TTC549 (cell line): ENCODE results near the gene ITGA1.

ENCODE experiments used
- FAIRE-seq: peaks from 2 replicates; lab custom pipeline; 2012; peaks lifted over from hg19 to GRCh38; lab: Jason Lieb, UNC

Gene ITGA1

DNA sequence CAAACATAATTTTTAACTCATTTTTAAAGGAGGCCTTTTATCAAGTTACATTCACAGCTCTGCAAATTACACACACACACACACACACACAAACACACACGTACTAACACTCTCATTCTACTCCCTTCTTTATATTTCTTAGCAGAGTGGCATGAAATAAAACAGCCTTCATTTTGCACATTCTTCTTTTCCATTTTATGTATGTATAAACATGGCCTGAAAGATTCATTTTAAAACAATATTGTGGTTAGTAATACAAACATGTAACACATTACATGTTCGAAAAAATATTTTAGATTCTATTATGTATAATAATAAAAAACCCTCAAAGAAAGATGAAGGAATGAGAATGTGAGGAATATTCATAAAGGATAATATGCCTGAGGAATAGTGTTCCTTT lies 115.4 kb downstream of the ITGA1 start:
- FAIRE-seq = no peak

DNA sequence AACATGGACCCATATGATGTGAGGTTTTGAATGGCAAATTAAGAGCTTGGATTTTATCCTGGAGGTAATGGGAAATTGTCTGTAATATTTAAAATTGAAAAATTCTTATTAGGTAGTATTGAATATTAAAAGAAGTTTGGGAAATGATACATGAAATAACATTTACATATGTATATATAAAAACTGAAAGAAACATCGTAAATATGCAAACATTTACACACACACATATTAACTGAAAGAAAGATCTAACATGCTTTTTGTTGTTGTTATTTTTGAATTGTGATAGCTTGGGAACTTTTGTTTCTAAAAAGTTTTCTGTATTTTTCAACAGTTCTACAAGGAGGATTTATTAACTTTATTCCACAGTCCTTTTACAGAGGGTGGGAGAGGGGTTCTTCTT lies 118.6 kb downstream of the ITGA1 start:
- no peak for FAIRE-seq

DNA sequence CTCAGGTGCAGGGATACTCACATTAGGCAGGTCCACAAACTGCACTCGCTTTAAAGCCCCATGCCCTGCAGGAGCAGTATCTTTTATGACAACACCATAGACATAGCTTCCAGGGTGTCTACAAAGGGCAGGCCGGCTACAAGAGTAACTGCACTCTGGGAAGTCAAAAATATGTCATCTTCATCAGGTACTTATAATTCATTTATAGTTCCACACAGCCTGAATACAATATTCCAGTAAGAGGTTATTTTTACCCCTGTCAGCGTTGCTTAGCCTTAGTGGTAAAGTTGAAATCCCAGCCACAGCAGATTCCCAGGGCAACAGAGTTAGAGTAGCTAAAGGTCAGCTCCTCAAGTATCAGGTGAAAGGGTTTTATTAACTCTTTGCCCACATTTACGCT lies 119.1 kb downstream of the ITGA1 start:
- FAIRE-seq = no peak

DNA sequence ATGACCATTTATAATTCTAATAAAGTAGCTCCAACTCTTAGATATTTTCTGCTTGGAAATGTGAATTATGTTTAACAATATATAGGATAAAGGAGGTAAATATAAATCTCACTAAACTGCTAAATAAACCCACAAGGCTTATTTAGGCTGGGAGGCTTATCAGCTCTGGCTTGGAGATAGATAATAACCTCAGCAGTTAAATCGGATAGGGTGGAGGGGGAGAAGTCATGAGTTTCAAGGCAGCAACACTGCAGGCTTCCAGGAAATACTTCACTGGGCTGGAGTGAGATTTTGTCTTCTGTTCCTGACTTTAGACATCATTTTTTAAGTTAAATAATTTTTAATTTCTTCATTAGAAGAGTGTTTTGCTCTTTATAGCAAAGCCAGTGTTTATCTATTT lies 121.5 kb downstream of the ITGA1 start:
- no peak for FAIRE-seq

DNA sequence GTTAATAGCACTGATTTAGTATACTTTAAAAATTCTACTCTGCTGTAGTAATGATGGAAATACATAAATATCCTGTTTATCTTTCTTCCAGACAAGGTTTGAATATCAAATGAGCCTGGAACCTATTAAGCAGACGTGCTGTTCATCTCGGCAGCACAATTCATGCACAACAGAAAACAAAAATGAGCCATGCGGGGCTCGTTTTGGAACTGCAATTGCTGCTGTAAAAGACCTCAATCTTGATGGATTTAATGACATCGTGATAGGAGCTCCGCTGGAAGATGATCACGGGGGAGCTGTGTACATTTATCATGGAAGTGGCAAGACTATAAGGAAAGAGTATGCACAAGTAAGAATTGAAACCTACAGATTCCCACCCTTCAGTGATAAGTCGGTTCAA lies 122.4 kb downstream of the ITGA1 start:
- no peak for FAIRE-seq

DNA sequence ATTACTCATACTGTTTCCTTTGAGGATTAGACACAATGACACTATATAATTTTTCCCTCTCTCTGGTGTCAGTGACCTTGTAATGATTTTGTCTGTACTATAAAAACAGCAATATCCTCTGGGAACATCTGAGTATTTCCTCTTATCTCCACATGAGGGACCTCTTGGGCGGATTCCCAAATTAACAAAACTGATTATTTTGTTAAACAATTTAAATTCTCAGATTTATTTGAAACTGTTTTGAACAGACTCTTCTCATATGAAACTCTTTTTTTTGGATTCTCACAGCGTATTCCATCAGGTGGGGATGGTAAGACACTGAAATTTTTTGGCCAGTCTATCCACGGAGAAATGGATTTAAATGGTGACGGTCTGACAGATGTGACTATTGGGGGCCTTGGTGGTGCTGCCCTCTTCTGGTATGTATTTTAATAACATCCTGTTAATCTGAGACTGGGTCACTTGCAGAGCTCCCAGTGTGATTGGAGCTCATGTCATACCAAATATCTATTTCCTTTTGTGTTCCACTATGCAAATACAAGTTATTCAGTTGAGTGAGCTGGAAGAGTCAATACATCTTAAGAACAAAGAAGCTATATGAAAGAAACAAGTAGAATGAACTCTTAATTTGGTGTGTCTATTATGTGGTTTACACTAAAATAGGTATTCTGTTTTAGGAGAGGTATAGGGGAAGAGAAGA lies 127.6 kb downstream of the ITGA1 start:
- FAIRE-seq = peak; percentile 51

DNA sequence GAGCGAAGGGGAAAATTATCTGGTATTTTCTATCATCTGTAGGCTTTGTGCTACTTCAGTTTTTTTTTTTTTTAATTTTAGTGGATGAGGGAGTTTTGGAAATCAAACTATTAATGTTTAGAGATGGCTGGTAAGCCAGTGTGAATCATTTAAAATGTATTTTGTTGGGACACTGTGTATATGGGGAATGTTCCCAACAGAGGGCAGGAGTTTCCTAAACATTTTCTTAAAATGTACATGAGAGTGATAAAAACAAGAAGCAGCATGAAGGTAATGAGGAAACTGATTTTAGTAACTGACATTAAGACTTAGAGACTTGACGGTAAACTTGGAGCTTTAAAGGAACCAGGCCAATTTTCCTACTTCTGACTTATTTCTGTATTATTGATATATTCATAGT lies 133.2 kb downstream of the ITGA1 start:
- FAIRE-seq = no peak

DNA sequence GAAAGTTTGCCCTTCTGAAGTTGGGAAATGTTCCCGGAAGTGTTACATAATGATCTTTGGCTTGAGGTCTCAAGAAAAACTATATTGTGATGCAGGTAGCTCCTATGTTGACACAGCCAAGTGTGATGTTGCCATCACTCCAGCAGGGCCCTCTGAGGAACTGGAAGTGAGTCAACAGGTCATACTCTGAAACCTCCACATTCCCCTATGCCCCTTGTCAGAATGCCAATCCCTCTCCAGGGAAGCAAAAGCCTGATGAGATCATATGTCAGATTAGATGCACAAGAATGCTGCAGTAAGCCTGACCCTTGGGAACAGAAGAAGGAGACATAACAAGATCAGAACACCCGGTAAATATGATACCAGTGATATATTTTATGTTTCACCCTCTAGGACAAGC lies 134.7 kb downstream of the ITGA1 start:
- FAIRE-seq = no peak

DNA sequence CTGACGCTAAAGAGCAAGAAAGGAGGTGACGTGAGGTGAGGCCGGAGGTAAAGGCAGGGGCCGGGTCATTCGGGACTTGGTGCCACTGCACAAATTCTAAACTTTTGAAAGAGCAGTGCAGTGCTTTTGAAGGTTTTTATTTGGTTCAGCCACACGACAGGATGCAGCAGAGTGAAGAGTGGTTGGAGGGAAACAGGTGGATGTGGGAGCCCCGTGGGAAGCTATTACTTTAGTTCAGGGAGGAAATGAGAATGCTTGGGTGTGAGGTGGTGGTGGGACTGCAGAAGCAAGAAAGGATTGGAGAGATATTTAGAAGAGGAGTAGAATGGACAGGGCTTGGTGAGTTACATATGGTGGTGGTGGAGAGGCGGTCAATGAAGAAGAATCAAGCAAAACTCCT lies 136.7 kb downstream of the ITGA1 start:
- FAIRE-seq = no peak

DNA sequence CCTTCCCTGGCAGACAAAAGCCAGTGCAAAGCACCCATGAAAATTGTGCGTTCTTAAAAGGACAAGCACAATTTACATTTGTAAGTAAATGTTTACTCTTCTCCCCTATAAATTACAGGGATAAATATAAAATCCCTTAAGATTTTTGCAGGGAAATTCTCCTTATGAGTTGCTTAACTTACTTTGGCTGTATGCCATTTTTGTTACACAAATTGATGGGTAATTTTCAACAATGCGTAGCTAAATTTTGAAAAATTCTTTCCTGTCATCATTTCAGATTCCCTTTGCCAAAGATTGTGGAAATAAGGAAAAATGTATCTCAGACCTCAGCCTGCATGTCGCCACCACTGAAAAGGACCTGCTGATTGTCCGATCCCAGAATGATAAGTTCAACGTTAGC lies 137.3 kb downstream of the ITGA1 start:
- no peak for FAIRE-seq

DNA sequence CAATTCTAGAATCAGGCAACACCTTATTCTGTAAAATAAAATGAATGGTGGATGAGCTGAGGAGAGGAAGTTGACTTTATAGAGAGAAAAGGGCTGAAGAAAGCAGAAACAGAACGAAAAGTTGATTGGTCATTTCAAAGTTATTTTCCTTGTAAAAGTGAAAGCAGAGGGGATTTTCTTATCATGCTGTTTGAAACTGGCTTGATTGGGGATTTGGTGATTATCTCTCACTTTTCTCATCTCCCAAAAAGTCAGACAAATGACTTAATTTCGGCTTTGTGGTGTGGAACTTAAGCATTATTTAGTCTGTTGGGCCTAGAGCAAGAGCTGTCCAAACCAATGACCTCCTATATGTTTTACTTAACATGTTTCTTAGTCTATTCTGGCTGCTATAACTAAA lies 141.0 kb downstream of the ITGA1 start:
- FAIRE-seq = no peak

DNA sequence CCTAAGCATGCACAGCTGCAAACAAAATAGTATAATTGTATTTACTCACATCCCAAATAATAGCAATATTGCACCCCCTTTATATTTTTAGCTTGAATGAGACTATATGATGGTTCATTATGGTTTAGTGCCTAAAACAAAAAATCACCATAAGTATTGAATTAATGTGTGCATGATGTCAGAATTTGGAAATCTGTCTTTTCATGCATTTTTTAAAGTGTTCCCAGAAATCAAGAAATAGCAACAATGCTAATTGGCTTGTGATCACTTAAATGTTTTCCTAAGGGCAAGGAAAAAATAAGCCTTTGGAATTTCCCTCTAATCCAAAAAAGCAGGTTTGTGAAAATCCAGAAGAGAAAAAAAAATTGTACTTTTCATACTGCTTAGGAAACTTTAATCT lies 150.5 kb downstream of the ITGA1 start:
- no peak for FAIRE-seq

DNA sequence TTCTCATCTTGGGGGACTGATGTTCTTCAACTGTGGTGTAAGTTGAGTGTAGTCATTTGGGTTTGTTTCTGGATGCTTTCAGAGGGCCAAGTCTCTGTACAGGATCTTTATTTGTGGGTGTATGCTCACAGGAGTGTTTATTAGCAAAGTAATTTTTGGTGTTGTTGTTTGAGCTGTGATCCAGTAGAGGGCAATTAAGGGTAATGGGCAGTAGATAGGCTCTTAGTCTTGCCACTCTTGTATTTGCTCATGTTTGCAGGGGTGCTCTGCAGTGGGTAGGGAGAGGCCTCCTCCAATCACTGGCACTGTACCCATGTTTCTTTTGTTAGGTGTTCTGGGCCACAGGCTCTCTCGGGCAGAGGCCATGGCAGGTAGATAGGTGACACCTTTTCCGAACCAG lies 155.6 kb downstream of the ITGA1 start:
- FAIRE-seq = no peak

DNA sequence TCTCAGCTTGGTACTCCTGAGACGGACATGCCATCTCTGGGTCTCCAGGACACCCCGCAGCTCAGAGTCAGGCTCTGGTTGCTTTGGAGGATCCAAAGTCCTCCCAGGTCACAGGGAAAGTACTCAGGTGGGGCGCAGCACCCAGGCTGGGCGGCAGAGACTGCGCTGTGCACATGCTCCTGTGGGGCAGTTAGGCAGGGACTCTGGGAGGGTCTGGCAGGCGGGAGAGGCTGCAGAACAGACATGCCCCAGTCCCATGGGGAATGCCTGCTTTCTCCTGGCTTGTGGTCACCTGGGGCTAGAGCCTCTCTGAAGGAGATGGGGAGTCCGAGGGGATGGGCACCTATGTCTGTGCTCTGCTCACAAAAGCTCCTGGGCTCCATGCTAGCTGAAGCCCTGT lies 156.1 kb downstream of the ITGA1 start:
- no peak for FAIRE-seq

DNA sequence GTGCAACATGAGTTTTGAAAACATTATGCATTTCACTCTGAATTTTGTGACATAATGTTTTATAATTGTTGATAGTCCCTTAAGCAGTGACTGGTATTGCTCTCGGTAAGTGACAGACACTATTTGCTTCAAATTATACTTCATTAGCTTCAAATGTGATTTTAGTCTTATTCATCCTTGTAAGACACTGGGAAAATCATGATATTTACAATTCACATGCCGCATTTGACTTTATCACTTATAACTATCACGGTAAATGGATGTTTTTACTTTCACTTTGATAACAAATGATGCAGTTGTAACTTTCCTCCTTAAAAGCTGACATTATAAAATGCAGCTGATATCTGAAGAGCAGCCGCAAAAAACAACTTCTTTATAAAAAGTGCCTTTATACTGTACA lies 157.3 kb downstream of the ITGA1 start:
- no peak for FAIRE-seq

DNA sequence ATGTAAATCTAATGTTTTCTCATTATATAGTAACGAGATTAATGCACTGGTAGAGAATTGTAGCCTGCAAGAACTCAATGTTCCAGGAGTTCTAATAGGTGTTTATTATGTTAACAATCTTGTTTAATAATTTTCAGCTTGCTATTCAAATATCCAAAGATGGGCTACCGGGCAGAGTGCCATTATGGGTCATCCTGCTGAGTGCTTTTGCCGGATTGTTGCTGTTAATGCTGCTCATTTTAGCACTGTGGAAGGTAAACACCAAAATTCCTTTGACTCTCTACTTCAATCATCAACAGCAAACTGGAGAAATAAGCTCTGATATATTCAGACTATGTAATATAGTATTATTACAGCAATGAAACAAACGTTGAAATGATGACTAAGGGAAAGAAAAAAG lies 159.5 kb downstream of the ITGA1 start:
- no peak for FAIRE-seq

DNA sequence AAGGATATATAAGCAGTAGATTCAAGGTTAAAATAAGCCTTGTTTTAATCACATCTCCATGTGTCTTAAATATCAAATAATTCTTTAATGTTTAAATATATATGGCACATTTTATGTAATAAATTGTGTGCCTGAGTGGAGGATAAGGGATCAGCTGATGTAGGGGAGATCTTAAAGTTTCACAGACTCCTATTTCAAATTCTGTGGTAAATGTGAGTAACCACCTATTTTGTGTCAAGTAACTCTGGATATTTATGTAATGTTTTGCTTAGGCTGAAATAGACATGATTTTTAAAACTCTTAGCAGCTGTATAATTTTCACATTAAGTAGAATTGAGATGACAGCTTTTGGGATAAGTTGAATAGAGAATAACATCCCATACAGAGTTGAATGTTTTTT lies 160.1 kb downstream of the ITGA1 start:
- no peak for FAIRE-seq

DNA sequence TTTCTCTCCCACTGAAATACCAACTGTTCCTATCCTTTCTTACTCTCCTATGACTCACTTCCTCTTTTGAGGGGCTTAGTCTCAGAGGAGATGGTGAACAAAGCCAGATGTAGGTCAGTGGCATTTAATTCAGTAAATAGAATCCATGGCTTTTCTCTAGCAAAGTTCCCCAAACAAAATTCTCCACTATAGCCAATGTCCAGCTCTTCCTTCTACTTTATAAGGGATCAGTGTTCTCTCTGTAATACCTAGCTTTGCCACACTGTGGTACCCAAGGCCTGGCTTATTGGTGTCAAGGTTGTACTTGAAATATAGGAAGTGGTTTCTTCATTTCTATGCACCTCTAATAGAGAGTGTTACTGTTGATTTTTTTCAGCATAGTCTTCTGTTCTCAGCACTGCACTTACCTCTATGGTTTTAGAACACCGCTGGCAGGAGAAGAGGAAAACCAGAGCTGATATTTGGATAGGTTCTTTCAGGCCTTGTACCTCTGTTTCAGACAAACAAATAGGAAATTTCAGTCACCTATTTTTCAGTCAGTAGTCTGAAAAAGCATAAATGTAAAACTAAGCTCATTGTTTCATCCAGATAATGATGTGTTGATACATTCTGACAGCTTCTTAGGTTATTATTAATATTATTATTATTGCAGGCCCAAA lies 160.8 kb downstream of the ITGA1 start:
- FAIRE-seq = peak; percentile 76

DNA sequence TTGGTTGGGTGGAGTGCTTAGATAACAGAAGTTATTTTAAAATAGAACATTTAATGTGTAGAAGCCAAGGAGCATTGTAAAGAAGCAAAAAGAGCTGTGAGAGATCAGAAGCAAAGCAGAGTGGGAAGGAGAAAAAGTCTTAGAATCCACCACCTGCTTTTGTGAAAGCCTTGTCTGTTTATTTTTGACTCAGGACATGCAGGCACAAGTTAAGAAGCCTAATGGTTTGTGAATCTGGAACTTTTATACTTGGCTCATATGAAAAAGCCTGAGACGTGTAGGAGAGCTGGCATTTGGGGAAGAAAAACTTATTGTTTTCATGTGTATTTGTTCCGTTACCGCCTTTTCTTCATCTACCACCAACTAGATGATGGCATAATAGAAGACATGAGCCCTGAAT lies 163.0 kb downstream of the ITGA1 start:
- no peak for FAIRE-seq

DNA sequence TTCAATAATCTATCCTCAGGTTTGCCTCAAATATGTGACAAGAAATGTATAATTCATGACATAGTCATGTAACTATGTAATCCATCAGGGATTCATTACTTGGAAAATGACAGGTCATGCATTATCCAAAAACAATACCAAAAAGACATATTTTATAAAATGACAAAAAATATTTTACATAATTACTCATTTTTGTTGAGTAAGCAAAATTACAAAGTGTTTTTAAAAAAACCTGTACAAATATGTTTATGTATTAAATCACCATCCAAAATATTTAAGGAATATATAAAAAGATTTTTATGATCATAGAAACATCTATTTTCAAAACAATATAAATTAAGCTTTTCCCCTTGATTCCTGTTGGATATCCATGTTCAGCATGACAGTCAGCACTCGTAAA lies 164.8 kb downstream of the ITGA1 start:
- FAIRE-seq = no peak

DNA sequence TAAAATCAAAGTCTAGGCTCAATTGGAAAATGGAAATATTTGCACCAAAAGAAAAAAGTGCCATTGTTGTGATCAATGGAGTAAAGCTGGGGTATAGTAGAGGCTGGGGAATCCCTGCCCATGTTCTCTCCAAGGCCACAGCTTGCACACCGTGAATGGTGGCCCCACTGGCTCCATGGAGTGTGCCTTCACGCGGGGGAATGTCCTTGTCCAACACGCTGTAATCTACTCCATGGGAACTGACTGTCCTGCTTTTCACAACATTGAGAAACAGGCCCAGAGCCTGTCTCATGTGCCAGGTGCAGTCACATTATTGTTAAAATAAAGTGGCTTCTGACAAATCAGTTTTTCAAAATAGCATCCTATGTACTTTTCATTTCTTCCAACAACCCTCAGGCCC lies 168.3 kb downstream of the ITGA1 start:
- FAIRE-seq = no peak

DNA sequence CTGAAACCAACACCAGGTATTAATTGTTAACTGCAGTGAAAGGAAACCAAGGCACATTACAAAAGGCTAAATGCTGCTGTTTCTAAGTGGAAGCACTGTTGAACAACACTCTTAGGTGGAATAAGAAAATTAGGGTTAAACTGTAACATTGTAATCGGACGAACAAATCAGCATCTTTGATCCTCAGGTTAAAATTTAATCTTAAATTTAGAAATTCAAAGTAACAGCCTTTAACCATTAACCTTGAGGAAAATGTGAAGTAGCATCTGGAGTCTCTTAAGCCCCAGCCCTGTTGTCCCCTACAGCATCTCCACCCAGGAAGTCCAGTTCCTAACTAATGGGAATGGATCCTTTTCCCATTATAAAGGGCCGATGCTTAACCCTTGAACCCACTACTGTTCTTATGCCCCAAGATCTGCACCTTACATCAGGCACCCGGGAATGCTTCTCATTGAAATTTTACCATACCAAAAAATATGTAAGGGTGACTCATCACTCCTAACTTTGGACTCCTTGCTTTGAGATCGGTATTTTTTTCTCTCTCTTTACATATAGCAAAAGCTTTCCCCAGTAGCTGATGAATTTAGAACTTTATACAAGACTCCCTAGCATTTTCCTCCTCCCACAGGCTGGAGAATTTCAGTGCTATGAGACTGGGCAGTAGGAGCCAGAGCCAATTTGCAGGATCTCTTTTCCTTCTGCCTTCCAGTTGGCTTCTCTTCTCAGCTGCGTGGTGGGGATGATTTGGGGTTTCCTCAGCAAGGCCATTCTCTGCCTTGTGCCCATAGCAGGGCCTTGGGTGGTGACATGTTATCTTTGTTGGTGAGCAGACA lies 169.4 kb downstream of the ITGA1 start:
- no peak for FAIRE-seq

DNA sequence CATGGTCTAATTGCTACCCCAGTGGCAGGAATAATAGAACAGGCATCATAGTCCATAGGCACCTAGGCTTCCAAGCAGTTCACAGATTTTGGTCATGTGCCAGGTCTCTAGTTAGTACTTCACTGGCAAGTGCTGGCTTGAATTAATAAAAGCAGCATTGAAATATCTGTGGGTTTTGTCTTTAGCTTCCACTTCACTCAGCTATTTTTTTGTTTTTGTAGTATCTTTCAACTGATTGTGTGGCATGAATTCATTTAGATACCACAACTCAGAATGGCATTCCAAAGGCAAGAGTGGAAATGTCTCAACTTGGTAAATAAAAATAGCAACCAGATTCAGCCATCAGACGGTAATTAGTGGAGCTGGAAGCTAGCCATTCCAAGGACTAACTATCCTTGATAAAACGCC lies 173.6 kb downstream of the ITGA1 start:
- no peak for FAIRE-seq

DNA sequence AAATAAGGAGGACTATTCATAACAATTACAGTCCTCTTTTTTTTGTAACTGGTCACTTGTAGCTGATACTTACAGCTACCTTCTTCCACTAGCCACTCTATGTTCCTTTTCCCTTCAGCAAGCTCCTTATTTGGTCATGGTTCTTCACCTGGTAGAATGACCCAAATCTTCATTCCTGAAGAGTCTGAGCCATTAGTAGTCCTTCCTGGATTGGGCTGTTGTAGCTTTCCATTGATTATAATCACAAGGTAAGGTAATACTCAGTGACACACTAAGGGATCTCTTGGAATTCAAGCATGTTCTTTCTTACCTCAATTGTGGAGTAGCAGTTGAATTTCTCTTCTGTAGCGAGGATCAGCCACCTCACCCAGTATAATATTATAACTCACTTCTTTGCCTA lies 175.9 kb downstream of the ITGA1 start:
- no peak for FAIRE-seq
